ENCODE results near the gene ACTR2.
"Not testable (repeated sequence)": the region's sequence is repeated elsewhere in the genome, so short reads cannot be mapped to it uniquely, and the experiment has no call there.

The ACTR2 gene

GRCh38 chr2:65231892-65232477 is 4.4 kb downstream of the ACTR2 start:
- H3K27me3 ChIP-seq (ENCODE audit: control insufficient read depth, insufficient read depth, low read length), result no peaks in the 10 kb centered on the region
- peak overlapping the region; percentile 26 for H3K4me3 ChIP-seq (ENCODE audit: low read length)
- peak overlapping the region; percentile 68 for H3K9ac ChIP-seq (ENCODE audit: low read depth, low read length)
- H3K9me3 ChIP-seq (replicated peaks; ENCODE audit: low read length), result no peaks in the 10 kb centered on the region
- peaks cover 26% of the 10 kb centered on the region for H3K36me3 ChIP-seq (ENCODE audit: insufficient read depth, low read length)
- H3K4me2 ChIP-seq (ENCODE audit: low read length), result peak overlapping the region; percentile 71
- peaks cover 40% of the 10 kb centered on the region for H3K4me1 ChIP-seq (ENCODE audit: control insufficient read depth, insufficient read depth, low read length)

GRCh38 chr2:65232636-65233035 is 5.0 kb downstream of the ACTR2 start:
- peak overlapping the region; percentile 10 for H3K4me3 ChIP-seq (ENCODE audit: low read length)
- peaks cover 30% of the 10 kb centered on the region for H3K36me3 ChIP-seq (ENCODE audit: insufficient read depth, low read length)
- peak overlapping the region; percentile 71 for H3K4me2 ChIP-seq (ENCODE audit: low read length)
- no peaks in the 10 kb centered on the region for H3K9me3 ChIP-seq (replicated peaks; ENCODE audit: low read length)
- H3K27me3 ChIP-seq (ENCODE audit: control insufficient read depth, insufficient read depth, low read length), result no peaks in the 10 kb centered on the region
- peaks cover 40% of the 10 kb centered on the region for H3K4me1 ChIP-seq (ENCODE audit: control insufficient read depth, insufficient read depth, low read length)
- H3K9ac ChIP-seq (ENCODE audit: low read depth, low read length), result peak overlapping the region; percentile 68

GRCh38 chr2:65240657-65241056 is 13.0 kb downstream of the ACTR2 start:
- peaks cover 6% of the 10 kb centered on the region for H3K4me1 ChIP-seq (ENCODE audit: control insufficient read depth, insufficient read depth, low read length)
- no peaks in the 10 kb centered on the region for H3K9me3 ChIP-seq (replicated peaks; ENCODE audit: low read length)
- H3K36me3 ChIP-seq (ENCODE audit: insufficient read depth, low read length), result peaks cover 58% of the 10 kb centered on the region
- no peak overlapping the region for H3K4me2 ChIP-seq (ENCODE audit: low read length)
- H3K9ac ChIP-seq (ENCODE audit: low read depth, low read length), result no peak overlapping the region
- H3K27me3 ChIP-seq (ENCODE audit: control insufficient read depth, insufficient read depth, low read length), result no peaks in the 10 kb centered on the region
- H3K4me3 ChIP-seq (ENCODE audit: low read length), result no peak overlapping the region

GRCh38 chr2:65244452-65244851 is 16.8 kb downstream of the ACTR2 start:
- H3K4me1 ChIP-seq (ENCODE audit: control insufficient read depth, insufficient read depth, low read length); H3K9ac ChIP-seq (ENCODE audit: low read depth, low read length); H3K4me3 ChIP-seq (ENCODE audit: low read length); H3K4me2 ChIP-seq (ENCODE audit: low read length); H3K27me3 ChIP-seq (ENCODE audit: control insufficient read depth, insufficient read depth, low read length); H3K9me3 ChIP-seq (replicated peaks; ENCODE audit: low read length): not testable (repeated sequence)
- peaks cover 77% of the 10 kb centered on the region for H3K36me3 ChIP-seq (ENCODE audit: insufficient read depth, low read length)

- Histone ChIP-seq H3K4me3 (ENCODE audit: low read length) (no peak overlapping the region), H3K4me1 (ENCODE audit: control insufficient read depth, insufficient read depth, low read length) (no peaks in the 10 kb centered on the region), H3K27me3 (ENCODE audit: control insufficient read depth, insufficient read depth, low read length) (no peaks in the 10 kb centered on the region), H3K4me2 (ENCODE audit: low read length) (no peak overlapping the region), H3K9ac (ENCODE audit: low read depth, low read length) (no peak overlapping the region), H3K36me3 (ENCODE audit: insufficient read depth, low read length) (peaks cover 63% of the 10 kb centered on the region), H3K9me3 (replicated peaks; ENCODE audit: low read length) (no peaks in the 10 kb centered on the region)
Measured at GRCh38 chr2:65252640-65253039, 25.0 kb downstream of the ACTR2 start.

GRCh38 chr2:65255356-65255755 is 27.7 kb downstream of the ACTR2 start:
- peaks cover 69% of the 10 kb centered on the region for H3K36me3 ChIP-seq (ENCODE audit: insufficient read depth, low read length)
- H3K4me2 ChIP-seq (ENCODE audit: low read length), result no peak overlapping the region

GRCh38 chr2:65256054-65256453 is 28.4 kb downstream of the ACTR2 start:
- H3K9ac ChIP-seq (ENCODE audit: low read depth, low read length), result no peak overlapping the region
- no peak overlapping the region for H3K4me3 ChIP-seq (ENCODE audit: low read length)
- no peak overlapping the region for H3K4me2 ChIP-seq (ENCODE audit: low read length)
- no peaks in the 10 kb centered on the region for H3K4me1 ChIP-seq (ENCODE audit: control insufficient read depth, insufficient read depth, low read length)
- H3K36me3 ChIP-seq (ENCODE audit: insufficient read depth, low read length), result peaks cover 66% of the 10 kb centered on the region
- H3K27me3 ChIP-seq (ENCODE audit: control insufficient read depth, insufficient read depth, low read length), result no peaks in the 10 kb centered on the region
- no peaks in the 10 kb centered on the region for H3K9me3 ChIP-seq (replicated peaks; ENCODE audit: low read length)

More at GRCh38 chr2:65255356-65255755, 27.7 kb downstream of the ACTR2 start:
- H3K27me3 ChIP-seq (ENCODE audit: control insufficient read depth, insufficient read depth, low read length), result no peaks in the 10 kb centered on the region
- H3K4me3 ChIP-seq (ENCODE audit: low read length), result no peak overlapping the region
- no peaks in the 10 kb centered on the region for H3K4me1 ChIP-seq (ENCODE audit: control insufficient read depth, insufficient read depth, low read length)
- H3K9ac ChIP-seq (ENCODE audit: low read depth, low read length), result no peak overlapping the region
- no peaks in the 10 kb centered on the region for H3K9me3 ChIP-seq (replicated peaks; ENCODE audit: low read length)

GRCh38 chr2:65257866-65258265 is 30.2 kb downstream of the ACTR2 start:
- not testable (repeated sequence) for H3K9ac ChIP-seq (ENCODE audit: low read depth, low read length); H3K27me3 ChIP-seq (ENCODE audit: control insufficient read depth, insufficient read depth, low read length); H3K4me3 ChIP-seq (ENCODE audit: low read length); H3K9me3 ChIP-seq (replicated peaks; ENCODE audit: low read length); H3K4me2 ChIP-seq (ENCODE audit: low read length)
- peaks cover 61% of the 10 kb centered on the region for H3K36me3 ChIP-seq (ENCODE audit: insufficient read depth, low read length)
- H3K4me1 ChIP-seq (ENCODE audit: control insufficient read depth, insufficient read depth, low read length), result peaks cover 11% of the 10 kb centered on the region

GRCh38 chr2:65261676-65262075 is 34.0 kb downstream of the ACTR2 start:
- Histone ChIP-seq H3K9ac (ENCODE audit: low read depth, low read length) (no peak overlapping the region), H3K27me3 (ENCODE audit: control insufficient read depth, insufficient read depth, low read length) (no peaks in the 10 kb centered on the region), H3K4me1 (ENCODE audit: control insufficient read depth, insufficient read depth, low read length) (peaks cover 23% of the 10 kb centered on the region), H3K9me3 (replicated peaks; ENCODE audit: low read length) (no peaks in the 10 kb centered on the region), H3K4me2 (ENCODE audit: low read length) (no peak overlapping the region), H3K36me3 (ENCODE audit: insufficient read depth, low read length) (peaks cover 49% of the 10 kb centered on the region), H3K4me3 (ENCODE audit: low read length) (no peak overlapping the region)

- Histone ChIP-seq H3K36me3 (ENCODE audit: insufficient read depth, low read length) (peaks cover 55% of the 10 kb centered on the region), H3K27me3 (ENCODE audit: control insufficient read depth, insufficient read depth, low read length) (no peaks in the 10 kb centered on the region), H3K4me3 (ENCODE audit: low read length) (no peak overlapping the region), H3K4me2 (ENCODE audit: low read length) (no peak overlapping the region), H3K9ac (ENCODE audit: low read depth, low read length) (no peak overlapping the region), H3K9me3 (replicated peaks; ENCODE audit: low read length) (no peaks in the 10 kb centered on the region), H3K4me1 (ENCODE audit: control insufficient read depth, insufficient read depth, low read length) (peaks cover 23% of the 10 kb centered on the region)
Measured at GRCh38 chr2:65263262-65263661, 35.6 kb downstream of the ACTR2 start.

GRCh38 chr2:65263986-65264385 is 36.4 kb downstream of the ACTR2 start:
- Histone ChIP-seq H3K9me3 (replicated peaks; ENCODE audit: low read length) (no peaks in the 10 kb centered on the region), H3K4me2 (ENCODE audit: low read length) (no peak overlapping the region), H3K4me1 (ENCODE audit: control insufficient read depth, insufficient read depth, low read length) (peaks cover 23% of the 10 kb centered on the region), H3K4me3 (ENCODE audit: low read length) (no peak overlapping the region), H3K27me3 (ENCODE audit: control insufficient read depth, insufficient read depth, low read length) (no peaks in the 10 kb centered on the region), H3K9ac (ENCODE audit: low read depth, low read length) (no peak overlapping the region), H3K36me3 (ENCODE audit: insufficient read depth, low read length) (peaks cover 56% of the 10 kb centered on the region)

GRCh38 chr2:65264821-65265670 is 37.4 kb downstream of the ACTR2 start:
- Histone ChIP-seq H3K9me3 (replicated peaks; ENCODE audit: low read length) (no peaks in the 10 kb centered on the region), H3K36me3 (ENCODE audit: insufficient read depth, low read length) (peaks cover 48% of the 10 kb centered on the region), H3K4me2 (ENCODE audit: low read length) (no peak overlapping the region), H3K27me3 (ENCODE audit: control insufficient read depth, insufficient read depth, low read length) (no peaks in the 10 kb centered on the region), H3K9ac (ENCODE audit: low read depth, low read length) (no peak overlapping the region), H3K4me1 (ENCODE audit: control insufficient read depth, insufficient read depth, low read length) (peaks cover 23% of the 10 kb centered on the region), H3K4me3 (ENCODE audit: low read length) (no peak overlapping the region)
